ENCODE data around the gene SLC23A1.
A peak's percentile ranks its signal among the peaks of the same experiment; 100 is the strongest.
"Not testable (repeated sequence)": the region's sequence is repeated elsewhere in the genome, so short reads cannot be mapped to it uniquely, and the experiment has no call there.

Gene SLC23A1

DNA sequence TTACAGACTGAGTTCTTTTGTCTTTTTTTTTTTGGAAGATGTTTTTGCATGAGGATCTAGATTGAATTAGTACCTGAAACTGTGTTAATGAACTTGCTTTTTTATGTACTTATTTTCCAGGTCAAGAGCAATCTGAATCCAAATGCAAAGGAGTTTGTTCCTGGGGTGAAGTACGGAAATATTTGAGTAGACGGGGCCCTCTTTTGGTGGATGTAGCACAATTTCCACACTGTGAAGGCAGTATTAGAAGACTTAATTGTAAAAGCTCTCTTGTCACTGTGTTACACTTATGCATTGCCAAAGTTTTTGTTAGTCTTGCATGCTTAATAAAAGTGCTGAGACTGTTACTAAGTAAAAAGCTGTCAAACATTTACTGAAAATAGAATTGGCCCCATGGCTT, 14.5 kb downstream of the SLC23A1 start:
- no peak for DNase-seq

DNA sequence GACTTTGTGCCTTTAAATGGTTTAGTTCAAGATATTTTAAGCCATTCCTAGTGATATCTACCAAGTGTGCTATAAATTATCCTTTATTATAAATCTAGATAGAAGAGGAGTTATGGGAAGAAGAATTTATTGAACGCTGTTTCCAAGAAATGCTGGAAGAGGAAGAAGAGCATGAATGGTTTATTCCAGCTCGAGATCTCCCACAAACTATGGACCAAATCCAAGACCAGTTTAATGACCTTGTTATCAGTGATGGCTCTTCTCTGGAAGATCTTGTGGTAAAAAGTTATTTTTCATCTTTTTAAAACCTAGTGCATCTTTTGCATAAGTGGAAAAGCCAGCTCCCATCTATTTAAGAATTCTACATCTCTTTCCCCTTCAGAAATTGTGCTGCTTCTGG, 18.6 kb downstream of the SLC23A1 start:
- no peak for DNase-seq

DNA sequence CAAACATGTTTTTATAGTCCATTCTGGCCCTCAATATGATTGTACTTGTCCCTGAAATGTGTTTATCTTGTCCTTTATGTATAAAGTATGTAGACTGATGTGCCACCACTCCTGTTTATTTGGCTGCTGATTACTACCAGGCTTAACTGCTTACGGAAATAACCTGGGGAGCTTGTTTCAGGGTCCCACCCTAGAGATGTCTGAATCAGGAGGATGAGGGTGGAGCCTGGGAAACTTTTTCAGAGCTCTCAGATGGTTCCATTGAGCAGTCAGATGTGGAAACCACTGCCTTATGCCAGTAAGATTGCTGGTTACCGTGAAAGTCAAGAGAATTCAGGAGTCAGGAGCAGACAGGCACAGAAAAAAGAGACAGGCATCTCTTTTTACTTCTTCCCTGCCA, 19.2 kb downstream of the SLC23A1 start:
- no peak for DNase-seq

- no peak for DNase-seq
Measured at GRCh38 chr5:139361835-139362429, 21.2 kb downstream of the SLC23A1 start.

GRCh38 chr5:139360384-139360783, 22.7 kb downstream of the SLC23A1 start:
- DNase-seq: no peak

GRCh38 chr5:139358064-139358463, 25.0 kb downstream of the SLC23A1 start:
- no peak for DNase-seq

GRCh38 chr5:139355900-139356299, 27.2 kb downstream of the SLC23A1 start:
- not testable (repeated sequence) for DNase-seq

DNA sequence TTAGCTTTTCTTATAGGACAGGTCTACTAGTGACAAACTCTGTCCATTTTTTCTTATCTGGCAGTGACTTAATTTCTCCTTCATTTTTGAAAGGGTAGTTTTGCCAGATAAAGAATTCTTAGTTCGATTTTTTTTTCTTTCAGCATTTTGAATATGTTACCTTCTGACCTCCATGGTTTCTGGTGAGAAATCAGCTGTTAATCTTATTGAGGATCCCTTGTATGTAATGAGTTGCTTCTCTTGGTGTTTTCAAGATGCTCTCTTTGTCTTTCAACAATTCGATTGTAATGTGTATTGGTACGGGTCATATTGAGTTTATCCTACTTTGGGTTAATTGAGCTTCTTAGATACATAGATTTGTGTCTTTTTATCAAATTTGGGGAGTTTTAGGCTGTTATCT, 28.9 kb downstream of the SLC23A1 start:
- DNase-seq: no peak

- DNase-seq: not testable (repeated sequence)
Measured at GRCh38 chr5:139347863-139348262, 35.2 kb downstream of the SLC23A1 start.

GRCh38 chr5:139345442-139345841, 37.7 kb downstream of the SLC23A1 start:
- DNase-seq: not testable (repeated sequence)

DNA sequence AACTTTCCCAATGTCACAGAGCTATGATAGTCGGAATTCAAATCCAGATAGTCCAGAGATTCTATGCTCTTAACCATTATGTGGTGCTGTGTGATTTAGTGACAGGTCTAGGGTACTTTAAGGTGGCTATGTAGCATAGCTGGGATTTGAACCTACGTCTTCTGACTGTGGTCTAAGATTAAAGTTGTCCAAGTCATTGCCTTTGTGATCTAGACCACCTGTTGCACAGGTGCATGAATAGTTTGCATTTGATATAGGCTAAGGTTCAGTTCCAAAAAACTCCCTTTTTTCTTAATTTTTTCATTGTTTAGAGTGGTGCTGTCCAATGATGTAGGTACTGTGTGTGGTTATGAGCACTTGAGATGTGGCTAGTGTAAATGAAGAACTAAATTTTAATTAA, 38.9 kb downstream of the SLC23A1 start:
- no peak for DNase-seq

DNA sequence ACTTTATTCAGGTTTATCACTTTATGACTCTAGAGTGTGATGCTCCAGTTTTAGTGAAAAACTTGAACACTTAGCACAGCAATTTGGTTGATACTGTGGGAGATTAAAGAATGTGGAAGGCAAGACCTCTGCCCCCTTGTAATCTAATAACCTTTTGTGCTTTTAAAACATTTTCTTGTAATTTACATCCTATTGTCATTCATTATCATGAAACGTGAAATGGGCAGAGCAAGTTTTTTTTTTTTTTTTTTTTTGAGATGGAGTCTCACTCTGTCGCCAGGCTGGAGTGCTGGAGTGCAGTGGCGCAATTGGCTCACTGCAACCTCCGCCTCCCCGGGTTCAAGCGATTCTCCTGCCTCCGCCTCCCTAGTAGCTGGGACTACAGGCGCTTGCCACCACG, 39.6 kb downstream of the SLC23A1 start:
- no peak for DNase-seq

DNA sequence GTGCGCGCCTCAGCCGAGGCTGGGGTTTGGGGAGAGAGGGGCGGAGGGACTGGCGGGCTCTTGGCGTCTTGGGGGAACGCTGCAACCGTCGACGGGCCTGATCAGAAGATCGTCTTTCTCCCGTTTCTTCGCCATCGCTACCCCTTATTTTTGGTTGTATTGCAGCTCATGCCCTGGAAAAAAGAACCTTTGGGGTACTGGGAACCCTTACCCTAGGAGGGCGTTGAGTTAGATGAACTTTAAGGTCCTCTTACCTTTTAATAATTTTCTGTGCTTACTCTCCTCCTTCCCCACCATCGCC, 40.7 kb downstream of the SLC23A1 start:
- no peak for DNase-seq

DNA sequence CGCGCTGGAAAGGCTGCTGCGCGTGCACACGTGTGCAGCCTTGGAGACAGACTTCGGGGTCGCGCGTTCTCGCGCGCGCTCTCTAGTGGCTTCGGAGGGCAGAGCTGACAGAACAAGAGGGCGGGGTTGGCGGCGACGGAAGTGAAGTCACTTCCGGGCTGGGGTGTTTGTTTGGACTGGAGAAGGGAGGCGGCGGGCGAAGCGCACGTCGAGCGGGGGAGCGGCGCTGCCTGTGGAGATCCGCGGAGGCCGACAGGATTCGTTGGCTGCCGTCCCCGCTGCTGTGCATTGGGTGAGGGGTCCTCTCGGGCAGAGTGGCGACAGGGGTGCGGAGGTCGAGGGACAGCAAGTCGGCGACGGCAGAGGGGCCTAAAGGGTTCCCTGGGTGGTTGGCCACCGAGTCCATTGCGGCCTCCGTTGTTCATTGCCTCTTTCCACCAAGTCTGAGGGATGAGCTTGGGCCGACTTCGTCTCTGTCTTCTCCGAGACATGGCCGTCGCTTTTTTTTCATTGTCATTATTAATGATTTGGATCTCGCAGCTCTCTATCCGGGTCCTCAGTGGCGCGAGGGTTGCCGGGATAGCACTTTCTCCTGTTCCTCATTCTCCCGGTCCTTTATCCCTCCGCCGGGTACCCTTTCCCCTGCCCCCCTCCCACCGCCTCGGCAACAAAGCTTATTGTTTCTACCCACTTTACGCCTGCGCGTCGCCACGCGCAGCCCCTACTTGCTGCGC, 41.2 kb downstream of the SLC23A1 start, which contains the start of gene PAIP2:
PAIP2 (plus strand) TSS at position 166 of the 734 bp plus-strand sequence. CDS start 21,931 bp downstream, outside the sequence.
- DNase-seq: peak; percentile 88

DNA sequence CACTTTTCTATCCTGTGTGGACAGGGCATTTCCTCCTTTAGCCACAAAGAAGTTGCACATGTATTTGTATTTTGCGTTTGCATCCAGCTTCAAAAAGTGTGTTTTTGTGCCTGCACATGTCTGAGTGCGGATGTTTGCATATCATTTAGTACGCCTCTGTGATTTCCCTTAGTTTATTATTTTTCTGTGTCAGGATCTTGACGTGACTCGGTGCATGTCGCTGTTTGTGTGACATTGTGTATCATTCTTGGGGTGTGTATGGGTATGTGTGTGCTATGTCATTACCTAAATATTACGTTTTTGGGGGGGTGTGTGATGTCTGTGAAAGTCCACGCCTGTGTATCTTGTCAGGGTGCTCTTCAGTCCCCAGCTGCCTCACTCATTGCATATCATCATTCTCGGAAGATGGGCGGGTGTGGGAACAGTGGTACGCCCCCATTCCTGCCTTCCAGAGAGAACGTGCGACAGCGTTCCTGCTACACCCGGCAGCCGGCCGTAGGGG, 41.9 kb downstream of the SLC23A1 start:
- no peak for DNase-seq

DNA sequence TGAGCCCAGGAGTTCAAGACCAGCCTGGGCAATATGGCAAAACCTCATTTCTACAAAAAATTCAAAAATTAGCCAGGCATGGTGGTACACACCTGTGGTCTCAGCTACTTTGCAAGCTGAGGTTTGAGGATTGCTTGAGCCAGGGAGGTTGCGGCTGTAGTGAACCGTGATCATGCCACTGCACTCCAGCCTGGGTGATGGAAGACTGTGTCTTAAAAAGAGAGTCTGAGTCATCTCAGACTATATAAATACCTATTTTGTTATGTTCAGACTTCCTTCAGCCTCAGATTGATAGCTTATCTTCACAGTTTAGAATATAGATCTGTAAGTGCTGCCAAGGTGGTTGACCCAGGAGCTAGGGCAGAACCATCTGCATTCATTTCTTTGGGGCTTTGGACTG, 43.0 kb downstream of the SLC23A1 start:
- DNase-seq: no peak

- DNase-seq: no peak
Measured at GRCh38 chr5:139335811-139336210, 47.3 kb downstream of the SLC23A1 start.
